Measurements from ENCODE around the gene XAF1.
"Not testable (repeated sequence)": the region's sequence is repeated elsewhere in the genome, so short reads cannot be mapped to it uniquely, and the experiment has no call there.

Gene XAF1

GRCh38 chr17:6721744-6722143 is 34.1 kb upstream of the XAF1 start:
- no peak for DNase-seq
- ATAC-seq (replicated peaks): no peak
- peaks cover 78 to 88% of the 10 kb centered on the region in 2 donors for H3K27me3 Mint-ChIP-seq
- peaks cover 3% of the 10 kb centered on the region for H3K36me3 Mint-ChIP-seq (ENCODE audit: insufficient read depth)
- H3K4me1 Mint-ChIP-seq (ENCODE audit: low read depth in 2 of 2): peaks cover 0 to 2% of the 10 kb centered on the region in 2 donors
- no peak overlapping the region for H3K4me3 Mint-ChIP-seq
- H3K27ac Mint-ChIP-seq: no peak overlapping the region
- H3K9me3 Mint-ChIP-seq: no peaks in the 10 kb centered on the region

- no peaks in the 10 kb centered on the region for H3K9me3 Mint-ChIP-seq
- DNase-seq (no peak), ATAC-seq (replicated peaks) (no peak)
- H3K4me3 Mint-ChIP-seq: no peak overlapping the region
- peaks cover 69 to 81% of the 10 kb centered on the region in 2 donors for H3K27me3 Mint-ChIP-seq
- H3K36me3 Mint-ChIP-seq (ENCODE audit: insufficient read depth): no peaks in the 10 kb centered on the region
- no peak overlapping the region for H3K27ac Mint-ChIP-seq
- H3K4me1 Mint-ChIP-seq (ENCODE audit: low read depth in 2 of 2): peaks cover 0 to 2% of the 10 kb centered on the region in 2 donors
These were observed 31.8 kb upstream of the XAF1 start for GRCh38 chr17:6724009-6724408.

GRCh38 chr17:6729531-6729930 is 26.3 kb upstream of the XAF1 start:
- DNase-seq (no peak), ATAC-seq (replicated peaks) (no peak)
- H3K4me3 Mint-ChIP-seq: no peak overlapping the region
- H3K9me3 Mint-ChIP-seq: no peaks in the 10 kb centered on the region
- H3K4me1 Mint-ChIP-seq (ENCODE audit: low read depth in 2 of 2): no peaks in the 10 kb centered on the region
- H3K27ac Mint-ChIP-seq: no peak overlapping the region
- peaks cover 24 to 27% of the 10 kb centered on the region in 2 donors for H3K27me3 Mint-ChIP-seq
- no peaks in the 10 kb centered on the region for H3K36me3 Mint-ChIP-seq (ENCODE audit: insufficient read depth)

DNA sequence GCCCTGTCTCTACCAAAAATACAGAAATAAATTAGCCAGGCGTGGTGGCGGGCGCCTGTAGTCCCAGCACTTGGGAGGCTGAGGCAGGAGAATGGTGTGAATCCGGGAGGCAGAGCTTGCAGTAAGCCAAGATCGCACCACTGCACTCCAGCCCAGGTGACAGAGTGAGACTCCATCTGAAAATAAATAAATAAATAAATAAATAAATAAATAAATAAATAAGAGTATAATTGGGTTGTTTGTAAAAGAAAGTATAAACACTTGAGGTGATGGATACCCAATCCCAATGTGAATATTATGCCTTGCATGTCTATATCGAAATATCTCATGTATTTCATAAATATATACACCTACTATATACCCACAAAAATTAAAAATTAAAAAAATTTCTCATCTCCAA is 9.2 kb upstream of the XAF1 start:
- H3K9me3 Mint-ChIP-seq; H3K36me3 Mint-ChIP-seq (ENCODE audit: insufficient read depth); ATAC-seq (replicated peaks); H3K4me3 Mint-ChIP-seq; H3K27ac Mint-ChIP-seq; H3K4me1 Mint-ChIP-seq (ENCODE audit: low read depth in 2 of 2); DNase-seq: not testable (repeated sequence)
- peaks cover 42 to 48% of the 10 kb centered on the region in 2 donors for H3K27me3 Mint-ChIP-seq

DNA sequence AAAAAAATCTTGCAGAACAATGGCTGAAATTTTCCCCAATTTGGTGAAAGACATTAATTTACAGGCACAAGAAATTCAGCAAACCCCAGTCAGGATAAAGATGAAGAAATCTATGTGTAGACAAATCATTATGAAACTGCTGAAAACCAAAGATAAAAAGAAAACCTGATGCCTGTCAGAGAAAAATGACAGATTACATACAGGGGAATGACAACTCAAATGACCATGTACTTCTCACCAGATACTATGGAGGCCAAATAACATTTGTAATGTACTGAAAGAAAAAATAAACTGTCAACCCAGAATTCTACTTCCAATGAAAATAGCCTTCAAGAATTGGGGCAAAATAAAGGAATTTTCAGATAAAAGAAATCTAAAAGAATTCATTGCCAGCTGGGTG is 7.2 kb upstream of the XAF1 start:
- Mint-ChIP-seq H3K4me1 (ENCODE audit: low read depth in 2 of 2) (peaks cover 13% of the 10 kb centered on the region in 2 donors), H3K9me3 (no peaks in the 10 kb centered on the region), H3K36me3 (ENCODE audit: insufficient read depth) (peaks cover 11% of the 10 kb centered on the region), H3K4me3 (no peak overlapping the region), H3K27me3 (peaks cover 22 to 28% of the 10 kb centered on the region in 2 donors), H3K27ac (no peak overlapping the region)
- DNase-seq (no peak), ATAC-seq (replicated peaks) (no peak)

DNA sequence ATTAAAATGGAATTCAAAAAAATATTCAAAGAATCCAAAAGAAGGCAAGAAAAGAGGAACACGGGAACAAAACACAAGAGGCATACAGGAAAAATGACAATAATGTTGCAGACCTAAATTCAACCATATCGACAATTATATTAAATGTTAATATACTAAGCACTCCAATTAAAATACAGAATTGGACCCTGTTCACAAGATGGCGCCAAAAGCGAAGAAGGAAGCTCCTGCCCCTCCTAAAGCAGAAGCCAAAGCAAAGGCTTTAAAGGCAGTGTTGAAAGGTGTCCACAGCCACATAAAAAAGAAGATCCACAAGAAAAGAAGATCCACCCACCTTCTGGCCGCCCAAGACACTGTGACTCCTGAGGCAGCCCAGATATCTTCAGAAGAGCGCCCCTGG is 6.3 kb upstream of the XAF1 start:
- no peak overlapping the region for H3K4me3 Mint-ChIP-seq
- no peak overlapping the region for H3K27ac Mint-ChIP-seq
- ATAC-seq (replicated peaks): no peak
- H3K36me3 Mint-ChIP-seq (ENCODE audit: insufficient read depth): peaks cover 11% of the 10 kb centered on the region
- H3K27me3 Mint-ChIP-seq: peaks cover 15 to 19% of the 10 kb centered on the region in 2 donors
- H3K9me3 Mint-ChIP-seq: no peaks in the 10 kb centered on the region
- no peak for DNase-seq
- peaks cover 15 to 16% of the 10 kb centered on the region in 2 donors for H3K4me1 Mint-ChIP-seq (ENCODE audit: low read depth in 2 of 2)

DNA sequence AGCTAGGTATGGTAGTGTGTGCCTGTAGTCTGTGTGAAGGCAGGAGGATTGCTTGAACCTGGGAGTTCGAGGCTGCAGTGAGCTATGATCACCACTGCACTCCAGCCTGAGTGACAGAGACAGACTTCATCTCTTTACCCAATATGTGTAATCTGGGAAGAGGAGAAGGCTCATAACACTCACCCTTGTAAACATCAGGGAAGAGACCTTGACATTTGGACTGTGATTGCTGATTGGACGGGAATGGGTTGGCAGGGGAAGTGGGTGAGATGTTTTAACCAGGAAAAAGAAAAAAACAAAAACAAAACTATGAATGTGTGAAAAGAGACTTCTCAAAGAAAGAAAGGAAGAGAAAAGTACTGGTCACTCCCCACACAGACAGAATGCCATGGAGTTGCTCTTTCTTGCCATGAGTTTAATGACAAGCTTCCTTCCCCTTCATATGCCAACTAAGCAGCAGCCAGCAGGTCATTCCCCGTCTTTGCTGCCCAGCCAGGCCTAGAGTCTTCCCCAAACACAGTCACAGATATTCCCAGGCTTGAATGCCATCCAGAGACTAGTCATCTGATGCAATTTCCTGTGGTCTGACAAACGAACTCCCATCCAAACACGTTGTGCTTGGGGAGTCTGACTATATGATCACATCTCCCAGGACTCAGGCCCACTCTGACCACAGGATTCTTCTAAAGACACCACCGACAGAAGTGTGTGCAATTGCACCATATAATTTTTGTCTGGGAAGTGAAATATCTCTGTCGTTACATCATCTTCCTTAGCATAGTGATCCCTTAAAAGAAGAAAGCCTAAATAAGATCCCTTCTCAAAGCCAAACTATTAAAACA is 3.6 kb upstream of the XAF1 start:
- no peaks in the 10 kb centered on the region for H3K27me3 Mint-ChIP-seq
- H3K27ac Mint-ChIP-seq: peak overlapping the region; percentile 82 to 97
- H3K9me3 Mint-ChIP-seq: no peaks in the 10 kb centered on the region
- H3K4me3 Mint-ChIP-seq: no peak overlapping the region
- ATAC-seq (replicated peaks): peak; percentile 1
- peaks cover 33 to 39% of the 10 kb centered on the region in 2 donors for H3K4me1 Mint-ChIP-seq (ENCODE audit: low read depth in 2 of 2)
- H3K36me3 Mint-ChIP-seq (ENCODE audit: insufficient read depth): peaks cover 21% of the 10 kb centered on the region
- DNase-seq: no peak

GRCh38 chr17:6753006-6753445 is 2.8 kb upstream of the XAF1 start:
- Mint-ChIP-seq H3K36me3 (ENCODE audit: insufficient read depth) (peaks cover 23% of the 10 kb centered on the region), H3K27ac (peak overlapping the region; percentile 82 to 97), H3K4me1 (ENCODE audit: low read depth in 2 of 2) (peaks cover 41 to 45% of the 10 kb centered on the region in 2 donors), H3K4me3 (peak overlapping the region; percentile 26 to 42), H3K9me3 (no peaks in the 10 kb centered on the region), H3K27me3 (no peaks in the 10 kb centered on the region)
- ATAC-seq (replicated peaks) (peak; percentile 75), DNase-seq (peak; percentile 26 to 59 (median 55))

GRCh38 chr17:6753546-6753945 is 2.3 kb upstream of the XAF1 start:
- Mint-ChIP-seq H3K36me3 (ENCODE audit: insufficient read depth) (peaks cover 28% of the 10 kb centered on the region), H3K27me3 (no peaks in the 10 kb centered on the region), H3K9me3 (no peaks in the 10 kb centered on the region), H3K4me1 (ENCODE audit: low read depth in 2 of 2) (peaks cover 46 to 50% of the 10 kb centered on the region in 2 donors), H3K27ac (peak overlapping the region; percentile 82 to 97), H3K4me3 (peak overlapping the region; percentile 26 to 42)
- no peak for DNase-seq
- no peak for ATAC-seq (replicated peaks)

DNA sequence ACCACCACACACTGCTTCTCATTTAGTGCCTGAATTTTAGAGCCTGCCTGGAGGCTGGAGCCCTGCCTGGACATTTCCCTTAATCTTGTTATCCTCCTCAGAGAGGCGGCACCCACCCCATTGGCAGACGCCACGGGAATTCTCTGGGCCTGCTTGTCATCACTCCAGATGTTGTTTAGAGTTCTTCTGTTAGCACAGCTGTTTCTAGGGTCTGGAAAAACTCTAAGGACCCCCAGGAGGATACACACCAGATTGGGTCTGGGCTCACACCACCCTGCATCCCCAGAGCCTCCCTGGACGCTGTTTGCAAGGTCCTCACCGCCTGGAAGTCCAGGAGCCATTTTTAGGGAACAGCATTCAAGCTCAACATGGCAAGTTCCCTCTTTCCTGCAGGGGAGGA is 565 bp upstream of the XAF1 start:
- peaks cover 49 to 51% of the 10 kb centered on the region in 2 donors for H3K4me1 Mint-ChIP-seq (ENCODE audit: low read depth in 2 of 2)
- no peak for ATAC-seq (replicated peaks)
- no peaks in the 10 kb centered on the region for H3K27me3 Mint-ChIP-seq
- no peak for DNase-seq
- peak overlapping the region; percentile 93 to 98 for H3K4me3 Mint-ChIP-seq
- H3K9me3 Mint-ChIP-seq: no peaks in the 10 kb centered on the region
- peaks cover 41% of the 10 kb centered on the region for H3K36me3 Mint-ChIP-seq (ENCODE audit: insufficient read depth)
- peak overlapping the region; percentile 94 to 97 for H3K27ac Mint-ChIP-seq

DNA sequence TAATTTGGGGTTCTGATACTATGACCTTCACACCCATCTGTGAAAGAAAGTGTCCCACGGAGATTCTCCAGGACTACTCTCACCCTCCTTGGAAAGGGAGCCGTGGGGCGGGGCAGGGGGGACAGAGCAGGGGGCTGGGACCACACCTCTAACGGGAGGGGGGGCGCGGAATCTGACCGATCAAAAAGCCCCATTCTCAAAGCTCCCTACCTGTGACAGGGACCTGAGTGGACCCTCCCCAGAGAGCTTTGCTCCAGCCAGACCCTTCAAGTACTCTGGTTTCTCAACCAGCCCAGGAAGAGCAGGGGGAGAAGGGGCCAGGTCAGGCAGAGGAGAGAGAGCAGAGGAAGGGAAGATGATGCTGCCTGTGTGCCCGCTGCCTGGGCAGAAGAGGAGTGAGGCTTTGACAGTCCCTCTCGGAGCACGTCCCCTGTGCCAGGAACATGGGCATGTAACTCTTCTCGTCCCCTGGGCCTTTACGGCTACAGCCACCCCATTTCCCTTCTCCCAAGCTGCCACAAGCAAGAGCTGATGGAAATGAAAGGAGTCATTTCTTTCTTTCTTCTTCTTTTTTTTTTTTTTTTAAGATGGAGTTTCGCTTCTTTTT is 682 bp downstream of the XAF1 start:
- Mint-ChIP-seq H3K4me3 (peak overlapping the region; percentile 93 to 98), H3K4me1 (ENCODE audit: low read depth in 2 of 2) (peaks cover 49 to 51% of the 10 kb centered on the region in 2 donors), H3K9me3 (no peaks in the 10 kb centered on the region), H3K36me3 (ENCODE audit: insufficient read depth) (peaks cover 39% of the 10 kb centered on the region), H3K27ac (peak overlapping the region; percentile 94 to 97), H3K27me3 (no peaks in the 10 kb centered on the region)
- ATAC-seq (replicated peaks) (no peak), DNase-seq (no peak)

DNA sequence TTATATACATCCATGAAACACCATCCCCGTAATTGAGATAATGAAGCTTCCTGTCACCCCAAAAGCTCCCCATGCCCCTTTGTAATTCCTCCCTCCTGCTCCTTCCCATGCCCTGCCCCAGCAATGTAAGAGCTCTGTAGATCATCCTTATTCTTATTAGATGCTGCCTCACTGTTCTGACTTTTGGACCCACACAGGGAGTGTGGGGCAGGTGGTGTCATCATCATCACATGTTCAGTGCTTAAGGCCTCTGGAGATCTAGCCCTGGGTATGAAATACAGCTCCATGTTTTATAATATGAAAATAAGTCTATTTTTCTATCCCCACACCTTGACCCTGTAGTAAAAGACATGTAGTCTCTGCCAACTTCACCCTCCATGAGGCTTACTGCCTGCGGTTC is 1.9 kb downstream of the XAF1 start:
- Mint-ChIP-seq H3K4me1 (ENCODE audit: low read depth in 2 of 2) (peaks cover 42 to 44% of the 10 kb centered on the region in 2 donors), H3K27me3 (no peaks in the 10 kb centered on the region), H3K9me3 (no peaks in the 10 kb centered on the region), H3K4me3 (peak overlapping the region; percentile 59 to 93), H3K27ac (peak overlapping the region; percentile 94 to 97), H3K36me3 (ENCODE audit: insufficient read depth) (peaks cover 42% of the 10 kb centered on the region)
- ATAC-seq (replicated peaks) (no peak), DNase-seq (no peak)

DNA sequence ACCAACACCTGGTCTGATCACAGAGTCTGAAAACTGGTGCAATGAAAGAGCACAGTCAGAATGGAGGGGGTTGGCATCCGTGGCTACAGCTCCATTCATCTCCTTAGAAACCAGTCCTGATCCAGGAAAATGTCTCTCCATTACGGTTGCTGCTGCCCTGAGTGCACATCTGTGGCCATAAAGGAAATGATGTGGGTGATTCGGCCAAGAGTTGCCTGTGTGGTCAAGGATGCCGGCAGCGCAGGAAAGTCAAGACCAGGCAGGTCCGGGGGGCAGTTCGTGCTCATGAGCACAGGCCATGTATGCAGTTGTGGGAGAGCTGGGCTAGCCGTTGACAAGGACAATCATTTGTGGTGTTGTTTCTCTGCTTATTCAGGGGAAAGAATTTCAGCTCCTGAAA is 5.9 kb downstream of the XAF1 start:
- ATAC-seq (replicated peaks): no peak
- Mint-ChIP-seq H3K27me3 (no peaks in the 10 kb centered on the region), H3K4me3 (no peak overlapping the region), H3K36me3 (ENCODE audit: insufficient read depth) (peaks cover 66% of the 10 kb centered on the region), H3K27ac (no peak overlapping the region), H3K4me1 (ENCODE audit: low read depth in 2 of 2) (peaks cover 17 to 20% of the 10 kb centered on the region in 2 donors), H3K9me3 (peaks cover 5 to 14% of the 10 kb centered on the region in 2 donors)
- no peak for DNase-seq

GRCh38 chr17:6768447-6768846 is 12.6 kb downstream of the XAF1 start:
- Mint-ChIP-seq H3K9me3 (peaks cover 18 to 24% of the 10 kb centered on the region in 2 donors), H3K27me3 (no peaks in the 10 kb centered on the region), H3K4me3 (no peak overlapping the region), H3K4me1 (ENCODE audit: low read depth in 2 of 2) (no peaks in the 10 kb centered on the region), H3K36me3 (ENCODE audit: insufficient read depth) (peaks cover 97% of the 10 kb centered on the region), H3K27ac (no peak overlapping the region)
- no peak for DNase-seq
- ATAC-seq (replicated peaks): no peak

Measured in effector memory CD8-positive, alpha-beta T cell (primary cell).